HG03108 (cell line): Measurements from ENCODE around the gene STK38.
A peak's percentile ranks its signal among the peaks of the same experiment; 100 is the strongest.
"Not testable (repeated sequence)": the region's sequence is repeated elsewhere in the genome, so short reads cannot be mapped to it uniquely, and the experiment has no call there.

Experiments used
- ATAC-seq: cut with Tn5 transposase; IDR thresholded peaks from one replicate; pipeline ENCODE4 v1.9.1; 2021; ENCODE audit warnings: moderate library complexity; ENCODE audit not compliant: unreplicated experiment

Gene STK38

DNA sequence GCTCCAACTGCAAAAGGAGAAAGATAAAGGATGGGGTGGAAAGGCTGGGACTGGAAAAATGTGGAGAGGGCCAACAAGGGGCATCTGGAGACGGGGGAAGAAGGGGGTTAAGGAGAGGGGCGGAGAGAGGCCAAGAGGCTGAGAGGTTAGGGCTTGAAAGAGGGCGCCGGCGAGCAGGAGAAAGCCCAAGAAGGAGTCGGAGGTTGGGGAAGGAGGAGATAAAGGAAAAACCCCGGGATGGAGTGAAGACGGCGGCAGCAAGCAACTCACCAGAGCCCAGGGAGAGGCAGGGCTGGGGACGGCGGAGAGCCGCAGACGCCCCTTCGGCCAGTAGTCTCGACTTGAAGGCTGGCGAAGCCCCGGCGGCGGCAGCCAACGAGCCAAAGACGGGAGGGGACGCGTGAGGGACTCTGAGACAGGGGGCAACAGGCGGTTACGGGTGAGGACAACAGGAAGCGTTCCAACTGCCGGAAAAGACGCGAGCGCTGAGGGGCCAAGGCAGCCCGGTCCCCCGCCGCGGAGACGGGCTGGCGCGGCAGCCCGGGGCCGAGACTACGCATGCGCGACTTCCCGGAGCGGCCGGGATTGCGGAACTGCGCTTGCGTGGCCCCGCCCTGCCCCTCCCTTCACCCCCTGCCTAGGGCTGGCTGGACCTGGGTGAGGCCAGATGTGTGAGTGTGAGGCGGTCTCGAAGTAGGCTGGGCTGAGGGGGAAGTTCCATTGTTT is at the start of gene STK38:
STK38 (minus strand) TSS at position 560 of the 726 bp plus-strand sequence. CDS start 7,277 bp downstream, outside the sequence.
- ATAC-seq: peak; percentile 77

DNA sequence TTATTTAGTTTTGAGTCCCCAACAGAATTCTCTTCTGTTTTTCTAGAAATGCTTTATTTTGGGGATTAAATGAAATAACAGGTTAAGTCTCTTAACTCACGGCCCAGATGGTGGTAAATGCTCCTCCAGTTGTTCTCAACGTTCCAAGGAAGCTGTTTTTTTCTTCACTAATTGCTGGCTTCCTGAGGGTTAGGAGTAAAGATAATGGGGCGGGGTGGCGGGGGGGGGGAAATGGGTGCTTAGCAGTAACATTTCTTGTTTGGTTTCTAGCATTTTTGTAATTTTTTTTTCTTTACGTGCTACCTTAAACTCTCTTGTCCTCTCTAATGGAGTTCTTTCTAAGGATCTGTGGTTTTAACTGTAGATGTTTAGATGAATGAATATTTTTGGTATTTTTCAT is 49.1 kb upstream of the STK38 start:
- no peak for ATAC-seq

DNA sequence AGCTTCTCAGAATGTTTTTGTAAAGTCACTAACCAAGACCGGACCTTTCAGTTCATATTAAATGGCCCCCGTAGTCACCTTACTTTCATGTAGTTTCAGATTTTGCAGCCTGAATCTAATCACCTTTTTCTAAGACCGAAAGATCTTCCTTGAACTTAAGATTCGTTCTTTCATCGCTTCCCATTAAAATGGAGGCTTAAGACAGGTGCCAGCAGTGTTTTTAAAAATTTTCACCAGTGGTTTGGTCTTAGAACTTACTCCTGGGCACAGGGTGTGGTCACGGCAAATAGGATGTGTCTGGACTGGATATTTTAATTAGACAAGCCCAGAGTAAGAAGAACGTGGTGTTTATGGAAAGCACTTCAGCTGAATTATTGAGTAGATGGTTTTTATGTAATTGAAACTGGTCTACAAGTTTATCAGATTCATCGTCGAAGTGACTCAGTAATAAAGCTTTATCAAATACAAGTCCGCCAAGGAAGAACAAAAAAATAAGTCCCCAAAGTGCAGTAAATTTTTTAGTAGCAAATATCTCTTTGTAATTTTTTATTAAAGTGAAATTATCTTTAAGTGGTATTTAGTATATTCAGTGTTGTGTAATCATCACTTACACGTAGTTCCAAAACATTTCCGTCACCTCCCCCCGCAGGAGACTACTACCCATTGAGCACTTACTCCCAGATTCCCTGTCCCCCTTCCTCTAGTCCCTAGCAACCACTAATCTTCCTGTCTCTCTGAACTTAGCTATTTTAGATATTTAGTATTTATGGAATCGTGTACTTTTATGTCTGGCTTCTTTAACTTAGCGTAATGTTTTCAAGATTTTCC is 47.8 kb upstream of the STK38 start:
- no peak for ATAC-seq

DNA sequence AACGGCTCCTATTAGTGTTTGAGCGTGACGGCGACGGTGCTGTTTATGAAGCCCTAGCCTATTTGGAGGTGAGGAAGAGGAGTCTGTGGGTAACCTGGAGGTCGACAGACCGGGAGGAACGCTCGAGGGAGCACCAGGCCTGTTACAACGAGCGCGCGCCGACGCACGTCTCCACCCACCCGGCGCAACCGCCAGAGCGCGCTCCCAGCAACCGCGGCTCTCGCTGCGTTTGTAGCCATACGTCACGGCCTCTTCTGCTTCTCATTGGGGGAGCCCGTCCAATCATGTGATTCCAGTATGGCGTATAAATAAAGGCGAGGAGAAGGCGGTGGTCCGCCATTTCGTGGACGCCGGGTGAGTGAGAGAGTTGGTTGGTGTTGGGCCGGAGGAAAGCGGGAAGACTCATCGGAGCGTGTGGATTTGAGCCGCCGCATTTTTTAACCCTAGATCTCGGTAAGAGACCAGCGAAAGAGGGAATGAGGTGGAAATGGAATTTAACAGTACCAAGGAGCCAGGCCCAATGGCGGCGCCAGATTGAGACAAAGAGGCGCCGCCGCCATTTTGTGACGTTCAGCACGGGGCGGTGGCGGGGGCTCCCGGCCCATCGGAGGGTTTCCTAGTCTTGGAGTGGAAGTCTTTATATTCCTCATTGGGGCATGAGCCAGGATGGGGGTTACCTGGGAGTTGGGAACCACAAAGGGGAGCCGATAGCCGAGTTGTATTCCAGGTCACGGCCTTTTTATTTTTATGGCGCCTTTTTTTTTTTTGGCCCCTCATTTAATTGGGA is 46.9 kb upstream of the STK38 start, which contains the start of gene SRSF3:
SRSF3 (plus strand) TSS at position 334 of the 787 bp plus-strand sequence. CDS start 2,401 bp downstream, outside the sequence.
- ATAC-seq: peak; percentile 84

DNA sequence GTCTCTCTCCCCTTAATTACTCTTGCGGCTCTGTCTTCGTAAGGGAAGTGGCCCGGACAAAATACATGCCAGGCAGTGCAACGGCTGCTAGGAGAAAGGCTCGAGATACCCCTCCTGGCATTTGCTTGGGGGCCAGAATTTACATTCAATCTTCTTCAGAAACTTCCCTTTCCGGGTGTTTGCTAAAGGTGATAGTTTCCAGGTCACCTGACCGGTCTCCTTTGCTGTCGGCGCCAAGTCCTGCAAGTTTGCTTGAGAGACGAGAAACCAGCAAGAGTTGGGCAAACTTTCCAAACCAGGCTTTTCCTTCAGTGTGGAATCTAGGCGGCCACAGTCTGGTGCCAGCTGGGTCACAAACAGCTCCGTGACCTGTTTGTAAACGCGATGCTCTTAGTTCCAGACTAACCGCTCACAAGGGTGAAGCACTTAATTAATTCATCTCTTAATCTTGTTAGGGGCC is 46.3 kb upstream of the STK38 start:
- ATAC-seq: peak; percentile 15

DNA sequence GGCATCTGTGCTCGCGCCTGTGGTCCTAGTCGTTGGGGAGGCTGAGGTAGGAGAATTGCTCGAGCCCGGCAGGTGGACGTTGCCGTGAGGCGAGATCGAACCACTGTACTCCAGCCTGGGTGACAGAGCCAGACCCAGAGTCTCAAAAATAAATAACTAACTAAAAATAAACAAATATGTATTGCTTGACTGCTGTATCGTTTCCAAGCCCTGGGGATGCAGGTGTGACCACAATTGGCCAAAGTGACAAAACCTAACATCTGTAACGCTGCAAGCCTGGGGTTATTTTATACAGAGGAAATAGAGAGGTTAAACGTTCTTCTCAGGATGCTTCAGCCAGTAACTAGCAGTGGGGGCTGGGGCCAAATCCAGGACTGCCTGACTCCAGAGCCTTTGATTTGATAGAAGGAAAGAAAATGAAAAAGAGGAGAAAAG is 45.0 kb upstream of the STK38 start:
- ATAC-seq: peak; percentile 47

DNA sequence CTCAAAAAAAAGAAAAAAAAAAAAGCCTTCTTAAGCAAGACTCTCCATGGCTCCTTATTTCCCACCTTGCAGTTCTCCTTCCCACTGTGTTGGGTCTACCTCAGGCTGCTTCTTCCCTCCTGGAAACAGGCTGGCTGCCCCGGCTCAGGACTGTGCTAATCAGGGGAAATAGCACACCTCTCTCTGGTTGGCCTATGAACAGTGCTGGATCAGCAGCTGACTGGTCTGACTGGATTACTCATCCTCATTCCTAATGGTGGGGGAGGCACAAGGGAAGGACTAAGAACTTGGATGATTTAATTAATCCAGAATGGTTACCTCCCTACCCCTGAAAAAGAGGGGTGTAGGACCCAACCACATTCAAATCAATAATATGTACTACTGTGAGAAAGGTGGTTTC is 43.0 kb upstream of the STK38 start:
- ATAC-seq: no peak

DNA sequence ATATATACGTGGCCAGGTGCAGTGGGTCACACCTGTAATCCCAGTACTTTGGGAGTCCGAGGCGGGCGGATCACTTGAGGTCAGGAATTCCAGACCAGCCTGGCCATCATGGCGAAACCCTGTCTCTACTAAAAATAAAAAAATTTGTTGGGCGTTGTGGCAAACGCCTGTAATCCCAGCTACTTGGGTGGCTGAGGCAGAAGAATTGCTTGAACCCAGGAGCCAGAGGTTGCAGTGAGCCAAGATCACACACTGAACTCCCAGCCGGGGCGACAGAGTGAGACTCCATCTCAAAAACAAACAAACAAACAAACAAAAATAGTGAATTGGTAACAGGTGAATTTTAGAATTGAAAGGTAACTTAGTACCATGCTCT is 41.7 kb upstream of the STK38 start:
- not testable (repeated sequence) for ATAC-seq

DNA sequence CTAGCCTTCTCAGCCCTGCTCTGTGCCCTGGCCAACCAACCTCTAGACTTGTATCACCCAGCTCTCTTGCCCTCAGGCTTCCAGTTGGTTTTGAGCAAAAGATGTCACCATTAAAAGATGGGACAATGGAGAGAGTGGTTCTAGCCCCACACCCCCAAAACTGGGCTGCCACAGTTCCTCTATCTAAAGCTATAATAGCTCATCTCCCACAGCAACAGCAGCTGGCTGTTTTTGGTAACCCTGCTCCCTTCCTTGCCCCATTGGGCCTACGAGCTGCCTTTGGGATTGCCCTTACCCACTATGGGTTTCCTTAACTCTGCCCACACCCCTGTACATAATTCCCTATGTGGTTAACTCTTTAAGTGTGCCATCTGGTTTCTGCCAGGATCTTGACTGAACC is 39.3 kb upstream of the STK38 start:
- ATAC-seq: no peak

DNA sequence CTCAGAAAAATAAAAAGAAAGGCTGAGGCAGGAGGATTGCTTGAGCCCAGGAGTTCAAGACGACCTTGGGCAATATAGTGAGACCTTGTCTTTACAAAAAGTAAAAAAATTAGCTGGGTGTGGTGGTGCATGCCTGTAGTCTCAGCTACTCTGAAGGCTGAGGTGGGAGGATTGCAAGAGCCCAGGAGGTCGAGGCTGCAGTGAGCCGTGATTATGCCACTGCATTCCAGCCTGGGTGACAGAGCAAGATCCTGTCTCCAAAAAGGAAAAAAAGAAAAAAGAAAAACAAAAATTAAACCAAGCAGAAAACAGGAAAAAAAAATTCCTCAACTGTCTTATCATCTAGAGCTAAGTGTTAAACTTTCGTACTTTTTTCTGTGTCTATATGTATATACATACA is 34.4 kb upstream of the STK38 start:
- no peak for ATAC-seq

DNA sequence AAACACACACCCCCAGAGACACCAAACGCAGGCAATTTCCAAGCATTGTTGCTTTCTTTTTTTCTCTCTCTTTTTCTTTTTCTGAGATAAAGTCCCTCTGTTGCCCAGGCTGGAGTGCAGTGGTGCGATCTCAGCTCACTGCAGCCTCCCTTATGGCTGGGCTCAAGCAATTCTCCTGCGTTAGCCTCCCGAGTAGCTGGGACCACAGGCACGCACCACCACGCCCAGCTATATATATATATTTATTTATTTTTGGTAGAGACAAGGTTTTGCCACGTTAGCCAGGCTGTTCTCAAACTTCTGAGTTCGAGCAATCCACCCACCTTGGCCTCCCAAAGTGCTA is 32.9 kb upstream of the STK38 start:
- no peak for ATAC-seq

DNA sequence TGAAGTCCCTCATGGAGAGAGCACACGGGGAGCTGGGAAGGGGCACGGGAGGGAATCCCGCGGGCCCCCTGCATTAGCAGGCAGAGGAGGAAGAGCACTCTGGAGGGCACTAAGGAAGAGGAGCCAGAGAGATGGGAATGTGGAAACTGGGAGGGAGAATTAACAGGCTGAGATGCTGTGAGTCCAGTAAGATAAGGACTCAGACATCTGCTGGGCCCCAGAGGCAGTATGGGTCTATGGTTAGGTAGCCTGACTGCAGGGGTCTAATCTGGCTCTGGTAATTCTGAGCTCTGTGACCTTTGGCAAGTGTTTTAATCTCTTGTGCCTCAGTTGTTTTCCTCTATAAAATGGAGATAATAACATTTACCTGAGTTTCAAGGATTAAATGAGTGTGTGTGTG is 31.2 kb upstream of the STK38 start:
- no peak for ATAC-seq

DNA sequence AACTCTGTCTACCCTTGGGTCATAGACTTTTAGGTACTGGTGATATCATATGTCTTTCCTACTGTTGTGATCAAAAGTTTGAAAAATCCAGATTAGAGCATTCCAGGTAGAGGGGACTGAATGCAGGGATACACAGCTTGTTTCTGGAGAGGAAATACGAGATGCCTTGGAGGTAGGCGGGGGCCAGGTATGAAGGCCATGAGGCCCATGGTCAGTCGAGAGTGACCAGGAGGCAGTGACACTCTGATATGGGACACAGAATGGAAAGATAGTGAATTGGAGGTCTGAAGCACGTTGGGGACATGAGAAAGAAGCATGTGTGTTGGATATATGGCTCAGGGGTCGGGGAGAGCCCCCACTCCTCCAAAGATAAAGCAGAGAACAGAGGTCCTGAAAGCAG is 30.8 kb upstream of the STK38 start:
- ATAC-seq: no peak

DNA sequence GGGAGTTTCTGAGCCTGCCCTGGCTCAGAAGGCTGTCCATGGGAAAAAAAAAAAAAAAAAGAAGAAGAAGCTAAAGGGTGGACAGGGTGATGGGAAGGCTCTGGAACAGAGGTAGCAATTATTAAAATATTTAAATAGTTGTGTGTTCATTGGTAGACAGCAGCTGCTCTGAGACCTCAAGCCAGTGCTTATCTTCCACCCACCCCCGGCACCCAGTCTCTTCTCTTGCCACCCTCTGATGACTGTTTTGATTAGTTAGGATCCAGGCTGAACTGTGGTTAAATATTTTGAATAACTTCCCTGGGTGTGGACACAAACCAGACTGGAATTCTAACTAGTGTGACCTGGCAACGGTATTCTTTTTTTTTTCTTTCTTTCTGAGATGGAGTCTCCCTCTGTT is 30.0 kb upstream of the STK38 start:
- ATAC-seq: no peak

DNA sequence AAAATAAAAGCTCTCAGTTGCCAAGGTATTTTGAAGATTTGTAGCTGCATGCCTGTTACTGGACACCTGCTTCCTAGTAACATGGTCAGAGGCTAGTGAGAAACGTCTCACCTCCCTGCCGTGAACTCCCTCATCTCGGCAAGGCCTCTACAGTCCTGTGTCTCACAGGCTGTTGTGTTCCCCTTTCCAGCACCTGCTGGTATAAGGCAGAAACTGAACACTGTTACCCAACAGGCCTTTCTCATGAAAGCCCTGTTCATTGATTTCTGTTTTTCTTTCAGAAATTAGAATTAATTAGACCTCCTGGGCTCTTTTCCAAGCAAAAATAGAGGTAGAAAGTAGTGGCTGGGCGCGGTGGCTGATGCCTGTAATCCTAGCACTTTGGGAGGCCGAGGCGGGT is 29.3 kb upstream of the STK38 start:
- no peak for ATAC-seq

DNA sequence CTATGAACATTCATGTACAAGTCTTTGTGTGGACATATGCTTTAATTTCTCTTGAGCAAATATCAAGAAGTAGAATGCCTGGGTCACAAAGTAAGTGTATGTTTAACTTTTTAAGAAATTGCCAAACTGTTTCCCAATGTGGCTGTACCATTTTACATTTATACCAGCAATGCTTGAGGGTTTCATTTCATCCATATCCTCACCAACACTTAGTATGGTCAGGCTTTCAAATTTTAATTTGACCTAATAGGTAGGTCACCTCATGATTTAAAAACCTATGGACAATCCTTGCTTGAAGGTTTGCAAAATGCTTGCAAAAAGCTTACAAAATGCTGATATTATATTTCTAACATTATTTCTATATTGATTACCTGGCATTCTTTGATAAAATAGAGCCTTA is 27.4 kb upstream of the STK38 start:
- no peak for ATAC-seq

DNA sequence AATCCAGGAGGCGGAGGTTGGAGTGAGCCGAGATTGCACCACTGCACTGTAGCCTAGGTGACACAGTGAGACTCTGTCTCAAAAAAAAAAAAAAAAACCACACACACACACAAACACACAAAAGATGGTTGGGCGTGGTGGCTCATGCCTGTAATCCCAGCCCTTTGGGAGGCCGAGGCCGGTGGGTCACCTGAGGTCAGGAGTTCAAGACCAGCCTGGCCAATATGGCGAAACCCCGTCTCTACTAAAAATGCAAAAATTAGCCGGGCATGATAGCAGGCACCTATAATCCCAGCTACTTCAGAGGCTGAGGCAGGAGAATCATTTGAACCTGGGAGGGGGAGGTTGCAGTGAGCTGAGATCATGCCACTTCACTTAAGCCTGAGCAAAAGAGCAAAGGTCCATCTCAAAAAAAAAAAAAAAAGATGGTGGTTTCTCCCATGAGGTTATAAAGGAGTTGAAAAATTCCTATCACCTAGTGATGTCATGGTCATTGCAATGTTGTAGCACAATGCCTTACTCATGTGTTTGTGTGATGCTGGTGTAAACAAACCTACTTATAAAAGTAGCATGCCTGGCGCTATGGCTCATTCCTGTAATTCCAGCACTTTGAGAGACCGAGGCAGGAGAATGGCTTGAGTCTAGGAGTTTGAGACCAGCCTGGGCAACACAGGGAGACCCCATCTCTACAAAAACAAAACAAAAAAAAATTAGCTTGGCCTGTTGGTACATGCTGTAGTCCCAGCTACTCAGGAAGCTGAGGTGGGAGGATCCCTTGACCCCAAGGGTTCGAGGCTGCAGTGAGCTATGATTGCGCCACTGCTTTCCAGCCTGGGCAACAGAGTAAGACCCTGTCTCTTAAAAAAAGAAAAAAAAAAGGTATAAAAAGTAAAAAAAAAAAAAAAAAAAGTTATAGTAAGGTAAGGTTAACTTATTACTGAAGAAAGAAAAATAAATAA is 25.4 kb upstream of the STK38 start:
- ATAC-seq: not testable (repeated sequence)

DNA sequence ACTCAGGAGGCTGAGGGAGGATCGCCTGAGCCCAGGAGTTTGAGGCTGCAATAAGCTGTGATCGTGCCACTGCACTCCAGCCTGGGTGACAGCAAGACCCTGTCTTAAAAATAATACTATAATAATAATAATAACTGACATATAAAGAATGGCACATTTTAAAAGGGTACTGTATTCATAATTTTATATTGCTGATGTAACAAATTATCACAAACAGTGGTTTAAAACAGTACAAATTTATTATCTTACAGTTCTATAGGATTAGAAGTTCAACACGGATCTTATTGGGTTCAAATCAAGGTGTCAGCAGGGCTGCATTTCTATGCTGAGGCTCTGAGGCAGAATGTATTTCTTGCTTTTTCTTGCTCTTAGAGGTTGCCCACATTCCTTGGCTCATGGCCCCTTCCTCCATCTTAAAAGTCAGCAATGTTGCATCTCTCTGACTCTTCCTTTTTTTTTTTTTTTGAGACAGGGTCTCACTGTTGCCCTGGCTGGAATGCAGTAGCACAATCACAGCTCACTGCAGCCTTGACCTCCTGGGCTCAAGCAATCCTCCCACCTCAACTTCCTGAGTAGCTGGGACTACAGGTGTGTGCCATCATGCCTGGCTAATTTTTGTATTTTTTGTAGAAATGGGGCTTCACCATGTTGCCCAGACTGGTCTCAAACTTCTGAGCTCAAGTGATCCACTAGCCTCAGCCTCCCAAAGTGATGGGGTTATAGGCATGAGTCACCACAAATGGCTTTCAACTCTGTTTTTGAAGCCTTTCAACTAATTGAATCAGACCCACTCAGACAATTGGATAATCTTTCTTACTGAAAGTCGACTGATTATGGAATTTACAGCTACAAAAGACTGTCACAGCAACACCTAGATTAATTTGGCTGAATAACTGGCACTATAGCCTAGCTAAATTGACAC is 24.1 kb upstream of the STK38 start:
- ATAC-seq: no peak

DNA sequence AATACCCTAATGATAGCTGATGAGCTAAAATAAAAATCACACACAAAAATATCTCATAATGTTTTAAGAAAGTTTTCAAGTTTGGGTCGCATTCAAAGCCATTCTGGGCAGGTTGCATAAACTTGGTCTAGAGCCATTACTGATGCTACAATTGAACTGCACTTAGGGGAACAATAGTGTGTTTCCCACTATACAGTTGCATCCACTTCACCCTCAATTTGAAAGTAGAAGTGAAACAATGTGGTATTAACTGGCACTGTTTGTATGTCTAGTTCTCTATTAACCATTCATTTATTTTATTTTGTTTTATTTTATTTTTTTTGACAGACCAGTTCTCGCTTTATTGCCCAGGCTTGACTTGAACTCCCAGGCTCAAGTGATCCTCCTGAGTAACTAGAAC is 23.0 kb upstream of the STK38 start:
- no peak for ATAC-seq
